Measurements from ENCODE around the gene TIE1. TPM values are rescaled to one million over a fixed set of nuclear protein-coding genes. Genes with fewer than 3 reads are reported as not detected.
A peak's percentile ranks its signal among the peaks of the same experiment; 100 is the strongest.

TIE1 gene
- total and polyA plus RNA-seq, 2 donors (not counting 3 experiments of a cell fraction or from before 2014, with no cell fraction given): 531 to 620 TPM

DNA sequence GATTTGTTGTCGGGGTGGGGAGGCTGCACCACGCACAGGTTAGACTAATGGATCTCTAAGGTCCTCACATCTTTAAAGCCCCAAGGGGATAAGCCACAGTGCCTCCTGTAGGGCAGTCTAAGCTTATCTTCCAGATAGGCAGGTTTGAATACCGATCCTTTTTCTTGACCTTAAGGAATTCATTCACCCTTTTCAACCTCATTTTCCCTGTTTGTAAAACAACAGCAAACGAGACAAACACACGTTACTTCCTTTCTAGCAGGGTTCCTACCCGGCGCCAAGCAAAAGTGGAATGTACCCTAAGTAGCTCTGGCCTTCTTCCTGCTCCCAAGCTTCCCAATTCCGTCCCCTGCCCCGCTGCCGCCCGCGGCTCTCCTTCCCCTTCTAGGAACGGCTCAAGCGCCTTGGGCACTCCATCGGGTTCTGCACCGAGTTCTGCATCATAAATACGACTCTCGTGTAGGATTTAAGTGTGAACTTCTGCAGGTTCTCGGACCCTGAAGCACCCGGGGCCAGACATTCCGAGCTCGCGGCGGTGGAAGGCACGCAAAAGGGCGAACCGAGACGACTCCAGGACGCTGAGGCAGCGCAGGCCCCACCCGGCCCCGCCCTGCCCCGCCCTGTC, 57.5 kb downstream of the TIE1 start:
- peaks cover 36% of the 10 kb centered on the region for H3K79me2 ChIP-seq (ENCODE audit: control insufficient read depth, insufficient read depth, low read length)
- intact Hi-C loops (cut with micrococcal nuclease) (loop anchor here (1.0 to 2.0 kb wide), 4 partner anchors 9 to 119 kb away; partner anchors contain the start of gene TIE1), dilution Hi-C loops (cut with MboI; ENCODE audit: extremely low pct_ligation_motif_present, low sequenced_read_pairs) (no loop called here)
- DNase-seq (ENCODE audit: low read depth, low spot score) (peak; percentile 71), FAIRE-seq (no peak)
- BruUV-seq (replicated peaks): TSS peak; percentile 72
- ChIA-PET CTCF (interaction anchor here (0.7 to 2.8 kb wide), 24 partner anchors 9 to 445 kb away, joined by 3 to 19 read pairs (median 4); partner anchors contain the start of genes ELOVL1, MED8 and SZT2), POLR2A (interaction anchor here (0.6 to 1.6 kb wide), 5 partner anchors 10 to 182 kb away, joined by 3 to 6 read pairs (median 4); partner anchors contain the start of genes ELOVL1 and HYI)
- H3K9me1 ChIP-seq (replicated peaks; ENCODE audit: control insufficient read depth, extremely low read depth, insufficient read depth, low read length): no peaks in the 10 kb centered on the region
- TF ChIP-seq, protein P1, sequence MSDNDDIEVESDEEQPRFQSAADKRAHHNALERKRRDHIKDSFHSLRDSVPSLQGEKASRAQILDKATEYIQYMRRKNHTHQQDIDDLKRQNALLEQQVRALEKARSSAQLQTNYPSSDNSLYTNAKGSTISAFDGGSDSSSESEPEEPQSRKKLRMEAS (IDR thresholded peaks at IDR 0.05; ENCODE audit: insufficient read depth, insufficient read length): no peak
- TF ChIP-seq GATA2 (IDR thresholded peaks at IDR 0.05; ENCODE audit: insufficient read depth, insufficient read length, low read depth, low read length) (no peak), FOS (IDR thresholded peaks at IDR 0.05; ENCODE audit: borderline replicate concordance, insufficient read depth, low read length) (no peak), MYC (IDR thresholded peaks at IDR 0.05; ENCODE audit: low read depth, low read length) (no peak), POLR2AphosphoS5 (IDR thresholded peaks at IDR 0.05; ENCODE audit: insufficient read depth, low read depth, low read length) (peak; percentile 13), EZH2 (IDR thresholded peaks at IDR 0.05; ENCODE audit: borderline replicate concordance, low read depth, low read length, severe bottlenecking) (no peak), POLR2A (IDR thresholded peaks at IDR 0.05; ENCODE audit: low read depth, low read length) (peak; percentile 59), JUN (IDR thresholded peaks at IDR 0.05; ENCODE audit: borderline replicate concordance, insufficient read depth, insufficient read length, low read depth) (no peak)
- TF ChIP-seq, protein P2, sequence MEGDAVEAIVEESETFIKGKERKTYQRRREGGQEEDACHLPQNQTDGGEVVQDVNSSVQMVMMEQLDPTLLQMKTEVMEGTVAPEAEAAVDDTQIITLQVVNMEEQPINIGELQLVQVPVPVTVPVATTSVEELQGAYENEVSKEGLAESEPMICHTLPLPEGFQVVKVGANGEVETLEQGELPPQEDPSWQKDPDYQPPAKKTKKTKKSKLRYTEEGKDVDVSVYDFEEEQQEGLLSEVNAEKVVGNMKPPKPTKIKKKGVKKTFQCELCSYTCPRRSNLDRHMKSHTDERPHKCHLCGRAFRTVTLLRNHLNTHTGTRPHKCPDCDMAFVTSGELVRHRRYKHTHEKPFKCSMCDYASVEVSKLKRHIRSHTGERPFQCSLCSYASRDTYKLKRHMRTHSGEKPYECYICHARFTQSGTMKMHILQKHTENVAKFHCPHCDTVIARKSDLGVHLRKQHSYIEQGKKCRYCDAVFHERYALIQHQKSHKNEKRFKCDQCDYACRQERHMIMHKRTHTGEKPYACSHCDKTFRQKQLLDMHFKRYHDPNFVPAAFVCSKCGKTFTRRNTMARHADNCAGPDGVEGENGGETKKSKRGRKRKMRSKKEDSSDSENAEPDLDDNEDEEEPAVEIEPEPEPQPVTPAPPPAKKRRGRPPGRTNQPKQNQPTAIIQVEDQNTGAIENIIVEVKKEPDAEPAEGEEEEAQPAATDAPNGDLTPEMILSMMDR (IDR thresholded peaks at IDR 0.05; ENCODE audit: extremely low read depth in 1 of 2, insufficient read depth in 1 of 2, low read depth in 1 of 2, low read length in 2 of 2): peak; percentile 34 to 52
- H3K4me3 ChIP-seq (replicated peaks in 1 of 3; ENCODE audit: insufficient read depth in 1 of 3, low read depth in 1 of 3, low read length in 3 of 3): peak overlapping the region; percentile 57 to 76 (median 70)
- peak overlapping the region; percentile 80 for H3K27ac ChIP-seq (ENCODE audit: insufficient read depth, low read depth, low read length)
- H2AFZ ChIP-seq (ENCODE audit: low read depth, low read length): peak overlapping the region; percentile 88
- H4K20me1 ChIP-seq (replicated peaks; ENCODE audit: control insufficient read depth, extremely low read depth, insufficient read depth, low read length): no peaks in the 10 kb centered on the region
- peaks cover 5 to 6% of the 10 kb centered on the region in 2 experiments for H3K36me3 ChIP-seq (ENCODE audit: control insufficient read depth in 2 of 2, extremely low read depth in 1 of 2, insufficient read depth in 2 of 2, low read length in 2 of 2)
- peaks cover 38% of the 10 kb centered on the region for H3K4me1 ChIP-seq (ENCODE audit: control insufficient read depth, extremely low read depth, insufficient read depth, low read length)
- H3K4me2 ChIP-seq (ENCODE audit: insufficient read depth, low read length): peak overlapping the region; percentile 82
- no peaks in the 10 kb centered on the region for H3K27me3 ChIP-seq (ENCODE audit: control insufficient read depth in 2 of 2, insufficient read depth in 2 of 2, low read length in 2 of 2)
- no peaks in the 10 kb centered on the region for H3K9me3 ChIP-seq (replicated peaks; ENCODE audit: control insufficient read depth, insufficient read depth, low read length)
- peak overlapping the region; percentile 87 for H3K9ac ChIP-seq (replicated peaks; ENCODE audit: extremely low read depth, insufficient read depth, low read length)
